ENCODE data around the gene NKAIN2. TPM values are rescaled to one million over a fixed set of nuclear protein-coding genes. Genes with fewer than 3 reads are reported as not detected.

The NKAIN2 gene
- total RNA-seq, 3 donors from 2014 or later (not counting 1 experiment from before 2014, with no cell fraction given), result 0.45 TPM; not detected in 2

DNA sequence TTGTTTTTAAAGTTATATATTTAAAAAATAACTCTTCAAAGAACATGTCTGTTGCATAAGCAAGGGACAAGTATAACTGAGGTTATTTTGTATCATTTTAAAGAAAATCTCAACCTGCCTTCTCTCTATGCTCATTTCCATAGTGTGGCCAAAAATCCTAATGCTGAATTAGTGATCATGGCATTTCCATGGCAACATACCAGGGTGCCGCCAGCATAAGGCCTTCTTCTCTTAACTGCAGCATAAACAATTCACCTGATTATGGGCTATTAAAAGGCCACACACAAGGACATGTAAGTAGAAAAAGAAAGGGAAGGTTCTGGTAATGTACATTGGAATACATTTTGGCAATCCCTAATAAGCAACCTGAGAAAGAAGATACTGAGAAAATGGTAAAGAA lies 1063.5 kb downstream of the NKAIN2 start:
- no peaks in the 10 kb centered on the region for H3K4me1 ChIP-seq (ENCODE audit: control insufficient read depth, insufficient read depth, low read length)
- H3K27me3 ChIP-seq (ENCODE audit: control insufficient read depth, insufficient read depth, low read length), result no peaks in the 10 kb centered on the region
- no peaks in the 10 kb centered on the region for H3K9me3 ChIP-seq (ENCODE audit: control insufficient read depth, insufficient read depth, low read length)
- Mint-ChIP-seq H3K27me3 (ENCODE audit: low read depth in 2 of 2) (peaks cover 0 to 12% of the 10 kb centered on the region in 2 donors), H3K36me3 (no peaks in the 10 kb centered on the region), H3K27ac (no peak overlapping the region), H3K9me3 (no peaks in the 10 kb centered on the region), H3K4me3 (no peak overlapping the region), H3K4me1 (no peaks in the 10 kb centered on the region)
- TF ChIP-seq, protein P1, sequence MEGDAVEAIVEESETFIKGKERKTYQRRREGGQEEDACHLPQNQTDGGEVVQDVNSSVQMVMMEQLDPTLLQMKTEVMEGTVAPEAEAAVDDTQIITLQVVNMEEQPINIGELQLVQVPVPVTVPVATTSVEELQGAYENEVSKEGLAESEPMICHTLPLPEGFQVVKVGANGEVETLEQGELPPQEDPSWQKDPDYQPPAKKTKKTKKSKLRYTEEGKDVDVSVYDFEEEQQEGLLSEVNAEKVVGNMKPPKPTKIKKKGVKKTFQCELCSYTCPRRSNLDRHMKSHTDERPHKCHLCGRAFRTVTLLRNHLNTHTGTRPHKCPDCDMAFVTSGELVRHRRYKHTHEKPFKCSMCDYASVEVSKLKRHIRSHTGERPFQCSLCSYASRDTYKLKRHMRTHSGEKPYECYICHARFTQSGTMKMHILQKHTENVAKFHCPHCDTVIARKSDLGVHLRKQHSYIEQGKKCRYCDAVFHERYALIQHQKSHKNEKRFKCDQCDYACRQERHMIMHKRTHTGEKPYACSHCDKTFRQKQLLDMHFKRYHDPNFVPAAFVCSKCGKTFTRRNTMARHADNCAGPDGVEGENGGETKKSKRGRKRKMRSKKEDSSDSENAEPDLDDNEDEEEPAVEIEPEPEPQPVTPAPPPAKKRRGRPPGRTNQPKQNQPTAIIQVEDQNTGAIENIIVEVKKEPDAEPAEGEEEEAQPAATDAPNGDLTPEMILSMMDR (IDR thresholded peaks at IDR 0.05), result no peak
- H3K4me3 ChIP-seq (ENCODE audit: low read length), result no peak overlapping the region
- DNase-seq (no peak), ATAC-seq (no peak)
- WGBS (ENCODE audit: insufficient coverage), result 64% methylated on average over 1 of the region's 1 CpG
- intact Hi-C loops (cut with micrococcal nuclease), result no loop called here
- no peak overlapping the region for H3K27ac ChIP-seq (ENCODE audit: low read length)
- H3K36me3 ChIP-seq (ENCODE audit: control insufficient read depth, insufficient read depth, low read length), result no peaks in the 10 kb centered on the region

DNA sequence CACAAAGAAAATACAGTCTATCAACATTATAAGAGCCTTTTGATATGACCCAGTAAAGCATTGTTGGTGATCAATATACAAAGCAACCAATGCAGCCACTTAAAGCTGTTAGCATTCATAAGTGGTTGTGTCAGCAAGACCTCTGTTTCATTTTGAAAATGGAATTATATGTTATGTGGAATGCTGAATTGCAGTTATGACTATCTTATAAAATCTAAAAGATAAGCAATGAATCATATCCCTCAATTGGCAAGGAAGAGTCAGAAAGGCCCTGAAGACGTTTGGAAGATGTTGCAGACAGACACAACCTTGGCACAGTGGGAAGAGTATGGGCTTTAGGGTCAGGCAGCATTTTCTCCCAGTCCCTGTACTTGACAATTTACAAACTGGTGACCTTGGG lies 1064.8 kb downstream of the NKAIN2 start:
- Mint-ChIP-seq H3K36me3 (no peaks in the 10 kb centered on the region), H3K4me3 (no peak overlapping the region)
- 36% methylated on average over 1 of the region's 1 CpG for WGBS (ENCODE audit: insufficient coverage)

DNA sequence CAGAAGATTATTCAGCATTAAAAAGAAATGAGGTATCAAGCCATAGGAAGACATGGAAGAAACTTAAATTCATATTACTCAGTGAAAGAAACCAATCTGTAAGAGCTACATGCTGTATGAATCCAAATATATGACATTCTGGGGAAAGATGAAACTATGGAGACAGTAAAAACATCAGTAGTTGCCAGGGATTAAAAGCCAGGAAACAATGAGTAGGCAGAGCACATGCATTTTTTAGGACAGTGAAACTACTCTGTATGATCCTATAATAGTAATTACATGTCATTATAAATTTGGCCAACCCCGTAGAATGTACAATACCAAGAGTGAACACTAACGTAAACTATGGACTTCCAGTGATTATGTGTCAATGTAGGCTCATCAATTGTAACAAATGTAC lies 1065.8 kb downstream of the NKAIN2 start:
- TF ChIP-seq, protein P1 (IDR thresholded peaks at IDR 0.05), result no peak
- H3K36me3 ChIP-seq (ENCODE audit: control insufficient read depth, insufficient read depth, low read length), result no peaks in the 10 kb centered on the region
- H3K27ac ChIP-seq (ENCODE audit: low read length), result no peak overlapping the region
- DNase-seq (no peak), ATAC-seq (no peak)
- Mint-ChIP-seq H3K27ac (no peak overlapping the region), H3K4me1 (no peaks in the 10 kb centered on the region), H3K9me3 (no peaks in the 10 kb centered on the region), H3K27me3 (ENCODE audit: low read depth in 2 of 2) (peaks cover 4 to 12% of the 10 kb centered on the region in 2 donors), H3K4me3 (no peak overlapping the region), H3K36me3 (no peaks in the 10 kb centered on the region)
- no peaks in the 10 kb centered on the region for H3K4me1 ChIP-seq (ENCODE audit: control insufficient read depth, insufficient read depth, low read length)
- H3K9me3 ChIP-seq (ENCODE audit: control insufficient read depth, insufficient read depth, low read length), result no peaks in the 10 kb centered on the region
- WGBS (ENCODE audit: insufficient coverage), result 96% methylated on average over 2 of the region's 2 CpGs
- no peak overlapping the region for H3K4me3 ChIP-seq (ENCODE audit: low read length)
- intact Hi-C loops (cut with micrococcal nuclease), result no loop called here
- H3K27me3 ChIP-seq (ENCODE audit: control insufficient read depth, insufficient read depth, low read length), result no peaks in the 10 kb centered on the region

More for the DNA sequence above, 1064.8 kb downstream of the NKAIN2 start:
- Mint-ChIP-seq H3K27ac (no peak overlapping the region), H3K27me3 (ENCODE audit: low read depth in 2 of 2) (peaks cover 3 to 12% of the 10 kb centered on the region in 2 donors), H3K4me1 (no peaks in the 10 kb centered on the region), H3K9me3 (no peaks in the 10 kb centered on the region)
- TF ChIP-seq, protein P1 (IDR thresholded peaks at IDR 0.05), result no peak
- ATAC-seq (no peak), DNase-seq (no peak)
- H3K9me3 ChIP-seq (ENCODE audit: control insufficient read depth, insufficient read depth, low read length), result no peaks in the 10 kb centered on the region
- intact Hi-C loops (cut with micrococcal nuclease), result no loop called here
- H3K27me3 ChIP-seq (ENCODE audit: control insufficient read depth, insufficient read depth, low read length), result no peaks in the 10 kb centered on the region
- H3K4me1 ChIP-seq (ENCODE audit: control insufficient read depth, insufficient read depth, low read length), result no peaks in the 10 kb centered on the region
- no peak overlapping the region for H3K27ac ChIP-seq (ENCODE audit: low read length)
- H3K4me3 ChIP-seq (ENCODE audit: low read length), result no peak overlapping the region
- H3K36me3 ChIP-seq (ENCODE audit: control insufficient read depth, insufficient read depth, low read length), result no peaks in the 10 kb centered on the region
